ENCODE measurements around the gene PDAP1. TPM values are rescaled to one million over a fixed set of nuclear protein-coding genes. Genes with fewer than 3 reads are reported as not detected.

PDAP1 gene
- total and polyA plus RNA-seq, 2 of the 13 experiments (the other 11 are each of a cell fraction or from before 2014, with no cell fraction given) = 13.0 to 100 TPM

GRCh38 chr7:99408379-99409191 is at the start of gene PDAP1, which contains the start of gene BUD31 (continued):
- TF ChIP-seq, protein P1, sequence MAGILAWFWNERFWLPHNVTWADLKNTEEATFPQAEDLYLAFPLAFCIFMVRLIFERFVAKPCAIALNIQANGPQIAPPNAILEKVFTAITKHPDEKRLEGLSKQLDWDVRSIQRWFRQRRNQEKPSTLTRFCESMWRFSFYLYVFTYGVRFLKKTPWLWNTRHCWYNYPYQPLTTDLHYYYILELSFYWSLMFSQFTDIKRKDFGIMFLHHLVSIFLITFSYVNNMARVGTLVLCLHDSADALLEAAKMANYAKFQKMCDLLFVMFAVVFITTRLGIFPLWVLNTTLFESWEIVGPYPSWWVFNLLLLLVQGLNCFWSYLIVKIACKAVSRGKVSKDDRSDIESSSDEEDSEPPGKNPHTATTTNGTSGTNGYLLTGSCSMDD (CRISPR knock-in tag; IDR thresholded peaks at IDR 0.05) = no peak
- TF ChIP-seq ZNF138 (CRISPR knock-in tag; IDR thresholded peaks at IDR 0.05; ENCODE audit: low read depth) (no peak; the same call in 1 of the 2 replicates), RFXANK (CRISPR knock-in tag; IDR thresholded peaks at IDR 0.05) (0 out of 2 replicates have a peak, but pooled peaks have one; percentile 21), PCBP1 (IDR thresholded peaks at IDR 0.05; ENCODE audit: borderline replicate concordance, low read depth, low read length) (no peak), ZNF530 (CRISPR knock-in tag; IDR thresholded peaks at IDR 0.05; ENCODE audit: low read depth) (no peak), JARID2 (CRISPR knock-in tag; IDR thresholded peaks at IDR 0.05; ENCODE audit: insufficient replicate concordance) (no peak), ZNF850 (CRISPR knock-in tag; conservative IDR thresholded peaks at IDR 0.05) (no peak), ELF1 (CRISPR knock-in tag; IDR thresholded peaks at IDR 0.05) (peak; percentile 94), BHLHE40 (IDR thresholded peaks at IDR 0.05; ENCODE audit: low read length) (no peak), ZNF678 (CRISPR knock-in tag; IDR thresholded peaks at IDR 0.05) (no peak), KLF15 (CRISPR knock-in tag; IDR thresholded peaks at IDR 0.05; ENCODE audit: borderline replicate concordance) (0 out of 2 replicates have a peak, but pooled peaks have one; percentile 31), SOX6 (IDR thresholded peaks at IDR 0.05) (no peak), SOX6 (CRISPR knock-in tag; IDR thresholded peaks at IDR 0.05) (peak; percentile 69), HDAC2 (CRISPR knock-in tag; IDR thresholded peaks at IDR 0.05) (peak; percentile 73), ZZZ3 (CRISPR knock-in tag; IDR thresholded peaks at IDR 0.05; ENCODE audit: borderline replicate concordance) (0 out of 2 replicates have a peak, but pooled peaks have one; percentile 8), FOSL1 (CRISPR knock-in tag; IDR thresholded peaks at IDR 0.05; ENCODE audit: borderline replicate concordance) (no peak), CEBPZ (IDR thresholded peaks at IDR 0.05; ENCODE audit: low read length) (no peak)
- TF ChIP-seq, protein P2, sequence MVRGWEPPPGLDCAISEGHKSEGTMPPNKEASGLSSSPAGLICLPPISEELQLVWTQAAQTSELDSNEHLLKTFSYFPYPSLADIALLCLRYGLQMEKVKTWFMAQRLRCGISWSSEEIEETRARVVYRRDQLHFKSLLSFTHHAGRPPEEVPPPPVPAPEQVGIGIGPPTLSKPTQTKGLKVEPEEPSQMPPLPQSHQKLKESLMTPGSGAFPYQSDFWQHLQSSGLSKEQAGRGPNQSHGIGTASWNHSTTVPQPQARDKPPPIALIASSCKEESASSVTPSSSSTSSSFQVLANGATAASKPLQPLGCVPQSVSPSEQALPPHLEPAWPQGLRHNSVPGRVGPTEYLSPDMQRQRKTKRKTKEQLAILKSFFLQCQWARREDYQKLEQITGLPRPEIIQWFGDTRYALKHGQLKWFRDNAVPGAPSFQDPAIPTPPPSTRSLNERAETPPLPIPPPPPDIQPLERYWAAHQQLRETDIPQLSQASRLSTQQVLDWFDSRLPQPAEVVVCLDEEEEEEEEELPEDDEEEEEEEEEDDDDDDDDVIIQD (CRISPR knock-in tag; IDR thresholded peaks at IDR 0.05; ENCODE audit: low read depth) = 0 out of 2 replicates have a peak, but pooled peaks have one; percentile 31
- TF ChIP-seq, protein P3, sequence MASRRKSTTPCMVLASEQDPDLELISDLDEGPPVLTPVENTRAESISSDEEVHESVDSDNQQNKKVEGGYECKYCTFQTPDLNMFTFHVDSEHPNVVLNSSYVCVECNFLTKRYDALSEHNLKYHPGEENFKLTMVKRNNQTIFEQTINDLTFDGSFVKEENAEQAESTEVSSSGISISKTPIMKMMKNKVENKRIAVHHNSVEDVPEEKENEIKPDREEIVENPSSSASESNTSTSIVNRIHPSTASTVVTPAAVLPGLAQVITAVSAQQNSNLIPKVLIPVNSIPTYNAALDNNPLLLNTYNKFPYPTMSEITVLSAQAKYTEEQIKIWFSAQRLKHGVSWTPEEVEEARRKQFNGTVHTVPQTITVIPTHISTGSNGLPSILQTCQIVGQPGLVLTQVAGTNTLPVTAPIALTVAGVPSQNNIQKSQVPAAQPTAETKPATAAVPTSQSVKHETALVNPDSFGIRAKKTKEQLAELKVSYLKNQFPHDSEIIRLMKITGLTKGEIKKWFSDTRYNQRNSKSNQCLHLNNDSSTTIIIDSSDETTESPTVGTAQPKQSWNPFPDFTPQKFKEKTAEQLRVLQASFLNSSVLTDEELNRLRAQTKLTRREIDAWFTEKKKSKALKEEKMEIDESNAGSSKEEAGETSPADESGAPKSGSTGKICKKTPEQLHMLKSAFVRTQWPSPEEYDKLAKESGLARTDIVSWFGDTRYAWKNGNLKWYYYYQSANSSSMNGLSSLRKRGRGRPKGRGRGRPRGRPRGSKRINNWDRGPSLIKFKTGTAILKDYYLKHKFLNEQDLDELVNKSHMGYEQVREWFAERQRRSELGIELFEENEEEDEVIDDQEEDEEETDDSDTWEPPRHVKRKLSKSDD (CRISPR knock-in tag; IDR thresholded peaks at IDR 0.05; ENCODE audit: low read depth) = no peak; the same call in 1 of the 2 replicates
- TF ChIP-seq, protein P4, sequence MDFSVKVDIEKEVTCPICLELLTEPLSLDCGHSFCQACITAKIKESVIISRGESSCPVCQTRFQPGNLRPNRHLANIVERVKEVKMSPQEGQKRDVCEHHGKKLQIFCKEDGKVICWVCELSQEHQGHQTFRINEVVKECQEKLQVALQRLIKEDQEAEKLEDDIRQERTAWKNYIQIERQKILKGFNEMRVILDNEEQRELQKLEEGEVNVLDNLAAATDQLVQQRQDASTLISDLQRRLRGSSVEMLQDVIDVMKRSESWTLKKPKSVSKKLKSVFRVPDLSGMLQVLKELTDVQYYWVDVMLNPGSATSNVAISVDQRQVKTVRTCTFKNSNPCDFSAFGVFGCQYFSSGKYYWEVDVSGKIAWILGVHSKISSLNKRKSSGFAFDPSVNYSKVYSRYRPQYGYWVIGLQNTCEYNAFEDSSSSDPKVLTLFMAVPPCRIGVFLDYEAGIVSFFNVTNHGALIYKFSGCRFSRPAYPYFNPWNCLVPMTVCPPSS (IDR thresholded peaks at IDR 0.05) = no peak
